HepG2 (cell line): ENCODE measurements around the gene ZNF169.

Experiments used
- ARHGAP35 ChIP-seq: sonication (generic); formaldehyde crosslinking; IDR thresholded peaks from 2 replicates; pipeline ENCODE4 v1.9.0; 2022; ENCODE audit warnings: mild to moderate bottlenecking, inconsistent platforms, moderate library complexity, missing genetic modification reagents, borderline replicate concordance
- ATF1 ChIP-seq: IDR thresholded peaks from 2 replicates; pipeline ENCODE4 v1.6.1; 2016; ENCODE audit warnings: mild to moderate bottlenecking, control low read depth
- CREB1 ChIP-seq, 2 experiments: fragments of 450-650 bp in 1 of 2; IDR thresholded peaks; 2 replicates each; pipeline ENCODE4 v1.6.1; 2016 to 2017; ENCODE audit warnings: control low read depth in 1 of 2, mild to moderate bottlenecking in 1 of 2, missing compliant biosample characterization in 1 of 2, missing genetic modification characterization in 1 of 2
- GABPA ChIP-seq, 2 experiments: IDR thresholded peaks; 2 replicates each; pipeline ENCODE4 v1.6.1; 2011 to 2016; ENCODE audit warnings: low read depth in 2 of 2, low read length in 1 of 2, missing biosample characterization in 1 of 2, missing genetic modification characterization in 1 of 2
- HNRNPL ChIP-seq: fragments of 200-400 bp; formaldehyde crosslinking; IDR thresholded peaks from 2 replicates; pipeline ENCODE4 v1.6.1; 2017; ENCODE audit warnings: mild to moderate bottlenecking, low read depth, low read length
- KDM1A ChIP-seq: IDR thresholded peaks from 2 replicates; pipeline ENCODE4 v1.6.1; 2016; ENCODE audit warnings: missing compliant biosample characterization
- PLRG1 ChIP-seq: fragments of 450-650 bp; conservative IDR thresholded peaks from 2 replicates; pipeline ENCODE4 v1.6.1; 2016
- TBP ChIP-seq: sonication (generic); formaldehyde crosslinking; IDR thresholded peaks from 2 replicates; pipeline ENCODE4 v1.5.0; 2020; ENCODE audit warnings: missing genetic modification reagents
- ZNF468 ChIP-seq: sonication (generic); formaldehyde crosslinking; IDR thresholded peaks from 2 replicates; pipeline ENCODE4 v1.8.0; 2022; ENCODE audit warnings: mild to moderate bottlenecking, moderate library complexity, missing genetic modification reagents
- TF ChIP-seq, protein P1 (sequence below): sonication (generic); formaldehyde crosslinking; IDR thresholded peaks from 2 replicates; pipeline ENCODE4 v1.4.0; 2020; ENCODE audit warnings: low read depth, mild to moderate bottlenecking, missing genetic modification reagents
- TF ChIP-seq, protein P2 (sequence below): sonication (generic); formaldehyde crosslinking; IDR thresholded peaks from 2 replicates; pipeline ENCODE4 v1.5.0; 2020; ENCODE audit warnings: mild to moderate bottlenecking, missing genetic modification reagents, moderate library complexity
- TF ChIP-seq, protein P3 (sequence below), 2 experiments: sonication (generic) in 1 of 2; formaldehyde crosslinking in 1 of 2; IDR thresholded peaks; 2 replicates each; pipeline versions ENCODE4 v1.4.0 to v1.6.1; 2018 to 2020; ENCODE audit warnings: missing genetic modification reagents in 2 of 2, borderline replicate concordance in 1 of 2, low read depth in 1 of 2, mild to moderate bottlenecking in 1 of 2, missing biosample characterization in 1 of 2
- TF ChIP-seq, protein P4 (sequence below), 2 experiments: sonication (generic) in 1 of 2; formaldehyde crosslinking in 1 of 2; IDR thresholded peaks; 2 replicates each; pipeline versions ENCODE4 v1.5.1 to v1.6.1; 2011 to 2020; ENCODE audit warnings: borderline replicate concordance in 1 of 2, low read depth in 1 of 2, low read length in 1 of 2, mild to moderate bottlenecking in 1 of 2, missing genetic modification reagents in 1 of 2, moderate library complexity in 1 of 2

DNA sequence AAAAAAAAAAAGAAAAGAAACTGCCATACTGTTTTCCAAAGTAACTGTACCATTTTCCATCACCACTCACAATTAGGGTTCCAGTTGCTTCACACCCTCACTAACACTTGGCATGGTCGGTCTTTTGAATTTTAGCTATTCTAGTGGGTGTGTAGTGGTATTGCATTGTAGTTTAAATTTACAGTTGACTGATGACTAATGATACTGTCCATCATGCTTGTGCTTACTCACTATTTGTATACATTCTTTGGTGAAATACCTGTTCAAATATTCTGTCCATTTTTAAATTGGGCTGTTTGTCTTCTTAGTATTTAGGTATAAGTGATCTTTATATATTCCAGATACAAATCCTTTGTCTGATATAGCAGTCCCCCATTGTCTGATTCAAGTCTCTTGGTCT lies 36.2 kb upstream of the ZNF169 start:
- TF ChIP-seq, protein P1, sequence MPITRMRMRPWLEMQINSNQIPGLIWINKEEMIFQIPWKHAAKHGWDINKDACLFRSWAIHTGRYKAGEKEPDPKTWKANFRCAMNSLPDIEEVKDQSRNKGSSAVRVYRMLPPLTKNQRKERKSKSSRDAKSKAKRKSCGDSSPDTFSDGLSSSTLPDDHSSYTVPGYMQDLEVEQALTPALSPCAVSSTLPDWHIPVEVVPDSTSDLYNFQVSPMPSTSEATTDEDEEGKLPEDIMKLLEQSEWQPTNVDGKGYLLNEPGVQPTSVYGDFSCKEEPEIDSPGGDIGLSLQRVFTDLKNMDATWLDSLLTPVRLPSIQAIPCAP (CRISPR knock-in tag) = no peak
- TF ChIP-seq ATF1 (CRISPR knock-in tag) = no peak
- TF ChIP-seq, protein P2, sequence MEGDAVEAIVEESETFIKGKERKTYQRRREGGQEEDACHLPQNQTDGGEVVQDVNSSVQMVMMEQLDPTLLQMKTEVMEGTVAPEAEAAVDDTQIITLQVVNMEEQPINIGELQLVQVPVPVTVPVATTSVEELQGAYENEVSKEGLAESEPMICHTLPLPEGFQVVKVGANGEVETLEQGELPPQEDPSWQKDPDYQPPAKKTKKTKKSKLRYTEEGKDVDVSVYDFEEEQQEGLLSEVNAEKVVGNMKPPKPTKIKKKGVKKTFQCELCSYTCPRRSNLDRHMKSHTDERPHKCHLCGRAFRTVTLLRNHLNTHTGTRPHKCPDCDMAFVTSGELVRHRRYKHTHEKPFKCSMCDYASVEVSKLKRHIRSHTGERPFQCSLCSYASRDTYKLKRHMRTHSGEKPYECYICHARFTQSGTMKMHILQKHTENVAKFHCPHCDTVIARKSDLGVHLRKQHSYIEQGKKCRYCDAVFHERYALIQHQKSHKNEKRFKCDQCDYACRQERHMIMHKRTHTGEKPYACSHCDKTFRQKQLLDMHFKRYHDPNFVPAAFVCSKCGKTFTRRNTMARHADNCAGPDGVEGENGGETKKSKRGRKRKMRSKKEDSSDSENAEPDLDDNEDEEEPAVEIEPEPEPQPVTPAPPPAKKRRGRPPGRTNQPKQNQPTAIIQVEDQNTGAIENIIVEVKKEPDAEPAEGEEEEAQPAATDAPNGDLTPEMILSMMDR (CRISPR knock-in tag) = no peak
- no peak for TF ChIP-seq ZNF468 (CRISPR knock-in tag)
- TF ChIP-seq GABPA (IDR thresholded peaks at IDR 0.05; ENCODE audit: low read depth, low read length) = no peak
- no peak for TF ChIP-seq GABPA (CRISPR knock-in tag; IDR thresholded peaks at IDR 0.05; ENCODE audit: low read depth)
- TF ChIP-seq CREB1 (IDR thresholded peaks at IDR 0.05) = no peak
- TF ChIP-seq CREB1 (CRISPR knock-in tag; IDR thresholded peaks at IDR 0.05) = no peak
- TF ChIP-seq, protein P3, sequence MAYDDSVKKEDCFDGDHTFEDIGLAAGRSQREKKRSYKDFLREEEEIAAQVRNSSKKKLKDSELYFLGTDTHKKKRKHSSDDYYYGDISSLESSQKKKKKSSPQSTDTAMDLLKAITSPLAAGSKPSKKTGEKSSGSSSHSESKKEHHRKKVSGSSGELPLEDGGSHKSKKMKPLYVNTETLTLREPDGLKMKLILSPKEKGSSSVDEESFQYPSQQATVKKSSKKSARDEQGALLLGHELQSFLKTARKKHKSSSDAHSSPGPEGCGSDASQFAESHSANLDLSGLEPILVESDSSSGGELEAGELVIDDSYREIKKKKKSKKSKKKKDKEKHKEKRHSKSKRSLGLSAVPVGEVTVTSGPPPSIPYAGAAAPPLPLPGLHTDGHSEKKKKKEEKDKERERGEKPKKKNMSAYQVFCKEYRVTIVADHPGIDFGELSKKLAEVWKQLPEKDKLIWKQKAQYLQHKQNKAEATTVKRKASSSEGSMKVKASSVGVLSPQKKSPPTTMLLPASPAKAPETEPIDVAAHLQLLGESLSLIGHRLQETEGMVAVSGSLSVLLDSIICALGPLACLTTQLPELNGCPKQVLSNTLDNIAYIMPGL (CRISPR knock-in tag; IDR thresholded peaks at IDR 0.05; ENCODE audit: borderline replicate concordance in 1 of 2, low read depth in 1 of 2) = no peak
- no peak for TF ChIP-seq PLRG1
- no peak for TF ChIP-seq HNRNPL
- TF ChIP-seq, protein P4, sequence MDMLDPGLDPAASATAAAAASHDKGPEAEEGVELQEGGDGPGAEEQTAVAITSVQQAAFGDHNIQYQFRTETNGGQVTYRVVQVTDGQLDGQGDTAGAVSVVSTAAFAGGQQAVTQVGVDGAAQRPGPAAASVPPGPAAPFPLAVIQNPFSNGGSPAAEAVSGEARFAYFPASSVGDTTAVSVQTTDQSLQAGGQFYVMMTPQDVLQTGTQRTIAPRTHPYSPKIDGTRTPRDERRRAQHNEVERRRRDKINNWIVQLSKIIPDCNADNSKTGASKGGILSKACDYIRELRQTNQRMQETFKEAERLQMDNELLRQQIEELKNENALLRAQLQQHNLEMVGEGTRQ (IDR thresholded peaks at IDR 0.05; ENCODE audit: low read depth, low read length) = no peak
- TF ChIP-seq, protein P4 (CRISPR knock-in tag; IDR thresholded peaks at IDR 0.05; ENCODE audit: borderline replicate concordance) = no peak
- no peak for TF ChIP-seq ARHGAP35 (CRISPR knock-in tag)
- TF ChIP-seq TBP (CRISPR knock-in tag) = no peak
- no peak for TF ChIP-seq KDM1A (CRISPR knock-in tag)
